Activated CD8-positive, alpha-beta memory T cell treated with anti-CD3 and anti-CD28 coated beads, Interleukin-2, amount 50 U/mL, for 4 hours (primary cell): Measurements from ENCODE around the gene ZNF133.

Experiments used
- DNase-seq: peaks from one replicate; pipeline ENCODE4 v3.0.0-alpha.2; 2020

Gene ZNF133

DNA sequence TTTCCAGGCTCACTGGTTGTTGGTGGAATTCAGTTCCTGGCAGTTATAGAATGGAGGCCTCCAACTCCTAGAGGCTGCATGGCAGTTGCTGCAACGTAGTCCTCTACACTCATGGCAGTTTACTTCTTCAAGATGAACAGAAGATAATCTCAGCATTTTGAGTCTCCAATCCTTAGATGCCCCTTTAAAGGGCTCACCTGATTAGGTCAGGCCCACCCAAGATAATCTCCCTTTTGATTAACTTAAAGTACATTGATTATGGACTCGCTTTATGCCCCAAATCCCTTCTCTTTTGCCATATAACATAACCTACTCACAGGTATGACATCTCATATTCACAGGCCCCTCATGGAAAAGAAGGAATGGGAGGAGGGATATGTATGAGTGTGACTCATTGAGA, 76.4 kb downstream of the ZNF133 start:
- DNase-seq, result no peak
